ENCODE data around the gene HNF1A. TPM values are rescaled to one million over a fixed set of nuclear protein-coding genes. Genes with fewer than 3 reads are reported as not detected.
A peak's percentile ranks its signal among the peaks of the same experiment; 100 is the strongest.

Gene HNF1A
- total RNA-seq, 2 donors from 2014 or later, result 0.49 TPM; not detected in 1

- Histone ChIP-seq H3K36me3 (peaks cover 24% of the 10 kb centered on the region), H3K4me3 (no peak overlapping the region)
These were observed 25.3 kb downstream of the HNF1A start for GRCh38 chr12:121003650-121004049.

GRCh38 chr12:121004253-121004815 is 26.0 kb downstream of the HNF1A start:
- Histone ChIP-seq H3K27me3 (replicated peaks; ENCODE audit: insufficient read depth) (no peaks in the 10 kb centered on the region), H3K4me1 (ENCODE audit: control insufficient read depth in 1 of 2, low read depth in 2 of 2) (peaks cover 4 to 6% of the 10 kb centered on the region in 2 donors), H3K4me3 (no peak overlapping the region), H3K27ac (no peak overlapping the region), H3K36me3 (peaks cover 24% of the 10 kb centered on the region), H3K9me3 (no peaks in the 10 kb centered on the region)
- no peak for TF ChIP-seq CTCF (IDR thresholded peaks at IDR 0.05)
- ATAC-seq (ENCODE audit: insufficient number of reproducible peaks, low FRiP score, low read depth) (no peak), DNase-seq (ENCODE audit: low spot score) (no peak)

More at GRCh38 chr12:121003650-121004049, 25.3 kb downstream of the HNF1A start:
- no peak overlapping the region for H3K27ac ChIP-seq
- TF ChIP-seq CTCF (IDR thresholded peaks at IDR 0.05), result no peak
- DNase-seq (ENCODE audit: low spot score) (no peak), ATAC-seq (ENCODE audit: insufficient number of reproducible peaks, low FRiP score, low read depth) (no peak)
- H3K27me3 ChIP-seq (replicated peaks; ENCODE audit: insufficient read depth), result no peaks in the 10 kb centered on the region
- H3K9me3 ChIP-seq, result no peaks in the 10 kb centered on the region
- peaks cover 5 to 9% of the 10 kb centered on the region in 2 donors for H3K4me1 ChIP-seq (ENCODE audit: control insufficient read depth in 1 of 2, low read depth in 2 of 2)

- H3K36me3 ChIP-seq, result peaks cover 27% of the 10 kb centered on the region
- H3K27ac ChIP-seq, result no peak overlapping the region
- H3K9me3 ChIP-seq, result no peaks in the 10 kb centered on the region
- DNase-seq (ENCODE audit: low spot score), result no peak
- peak; percentile 11 for TF ChIP-seq CTCF (IDR thresholded peaks at IDR 0.05)
- ATAC-seq (ENCODE audit: insufficient number of reproducible peaks, low FRiP score, low read depth), result no peak
- no peaks in the 10 kb centered on the region for H3K4me1 ChIP-seq (ENCODE audit: control insufficient read depth in 1 of 2, low read depth in 2 of 2)
- no peaks in the 10 kb centered on the region for H3K27me3 ChIP-seq (replicated peaks; ENCODE audit: insufficient read depth)
- no peak overlapping the region for H3K4me3 ChIP-seq
These were observed 27.0 kb downstream of the HNF1A start for GRCh38 chr12:121005346-121005815.

- peaks cover 27% of the 10 kb centered on the region for H3K36me3 ChIP-seq
- DNase-seq (ENCODE audit: low spot score) (no peak), ATAC-seq (ENCODE audit: insufficient number of reproducible peaks, low FRiP score, low read depth) (no peak)
- no peaks in the 10 kb centered on the region for H3K4me1 ChIP-seq (ENCODE audit: control insufficient read depth in 1 of 2, low read depth in 2 of 2)
- no peak overlapping the region for H3K4me3 ChIP-seq
- no peaks in the 10 kb centered on the region for H3K9me3 ChIP-seq
- H3K27ac ChIP-seq, result no peak overlapping the region
- TF ChIP-seq CTCF (IDR thresholded peaks at IDR 0.05), result no peak
- no peaks in the 10 kb centered on the region for H3K27me3 ChIP-seq (replicated peaks; ENCODE audit: insufficient read depth)
These were observed 30.2 kb downstream of the HNF1A start for GRCh38 chr12:121008347-121009098.

- TF ChIP-seq CTCF (IDR thresholded peaks at IDR 0.05), result no peak
These were observed 31.4 kb downstream of the HNF1A start for GRCh38 chr12:121009741-121010140.

More at GRCh38 chr12:121009741-121010140, 31.4 kb downstream of the HNF1A start:
- no peak overlapping the region for H3K27ac ChIP-seq
- peaks cover 15% of the 10 kb centered on the region for H3K36me3 ChIP-seq
- ATAC-seq (ENCODE audit: insufficient number of reproducible peaks, low FRiP score, low read depth) (no peak), DNase-seq (ENCODE audit: low spot score) (no peak)
- H3K9me3 ChIP-seq, result no peaks in the 10 kb centered on the region
- no peak overlapping the region for H3K4me3 ChIP-seq
- no peaks in the 10 kb centered on the region for H3K27me3 ChIP-seq (replicated peaks; ENCODE audit: insufficient read depth)
- no peaks in the 10 kb centered on the region for H3K4me1 ChIP-seq (ENCODE audit: control insufficient read depth in 1 of 2, low read depth in 2 of 2)

Data from thoracic aorta (tissue), 2 donors.